Testis (tissue), 2 donors: Measurements from ENCODE around the gene GBP1.

Source experiments
- CTCF ChIP-seq, 3 experiments: fragments of 450-650 bp in 2 of 3; fragments of 200-600 bp in 1 of 3; sonication (generic) in 1 of 3; IDR thresholded peaks; one replicate each; pipeline ENCODE4 v1.5.1; 2016 to 2019; ENCODE audit warnings: antibody characterized with exemption in 3 of 3, mild to moderate bottlenecking in 2 of 3, moderate library complexity in 1 of 3
- POLR2A ChIP-seq: fragments of 450-650 bp; IDR thresholded peaks from one replicate; pipeline ENCODE4 v1.6.1; 2017; ENCODE audit warnings: antibody characterized with exemption, mild to moderate bottlenecking, moderate library complexity

- TF ChIP-seq CTCF (IDR thresholded peaks at IDR 0.05) = no peak
- no peak for TF ChIP-seq POLR2A
Observed at GRCh38 chr1:89044970-89045721, 19.9 kb downstream of the GBP1 start.
